ENCODE results near the gene ARHGEF2. TPM values are rescaled to one million over a fixed set of nuclear protein-coding genes. Genes with fewer than 3 reads are reported as not detected.

Gene ARHGEF2
- 100 to 1,000 TPM; 190 to 198 TPM for total RNA-seq
- 10 to 100 TPM in 1 of 2 donors, 1 to 10 TPM in 1; 6.7 to 30.4 TPM for polyA plus RNA-seq

- intact Hi-C loops (cut with micrococcal nuclease), result loop anchor here (1.0 to 5.0 kb wide), 4 partner anchors 11 to 121 kb away; partner anchors contain the start of genes GON4L, KHDC4, RIT1 and SYT11
- Histone ChIP-seq H3K4me1 (ENCODE audit: insufficient read depth, low read length) (peaks cover 73% of the 10 kb centered on the region), H3K27ac (ENCODE audit: low read depth, low read length) (peak within 1 kb of the TSS; percentile 86), H3K36me3 (ENCODE audit: insufficient read depth, low read length) (peaks cover 4% of the 10 kb centered on the region), H3K9me3 (ENCODE audit: control insufficient read depth in 1 of 2, low read length in 2 of 2) (no peaks in the 10 kb centered on the region), H3K4me3 (ENCODE audit: low read length in 2 of 2) (peak within 1 kb of the TSS; percentile 87 to 96), H3K27me3 (ENCODE audit: insufficient read depth, low read length) (no peaks in the 10 kb centered on the region)
- Mint-ChIP-seq H3K9me3 (no peaks in the 10 kb centered on the region), H3K4me1 (peaks cover 49 to 89% (median 62%) of the 10 kb centered on the region in 4 donors), H3K27ac (peak within 1 kb of the TSS; percentile 81 to 98 (median 96)), H3K36me3 (peaks cover 0 to 39% of the 10 kb centered on the region in 2 donors), H3K27me3 (no peaks in the 10 kb centered on the region), H3K4me3 (peak within 1 kb of the TSS; percentile 93 to 99 (median 97))
- CTCF ChIA-PET (ENCODE audit: partially characterized antibody), result interaction anchor here (0.6 to 6.8 kb wide), 9 partner anchors 9 to 63 kb away, joined by 3 to 47 read pairs (median 6); partner anchors contain the start of gene KHDC4
- POLR2A ChIA-PET (ENCODE audit: partially characterized antibody), result interaction anchor here (0.5 to 12.4 kb wide), 20 partner anchors 11 to 1344 kb away, joined by 3 to 199 read pairs (median 6); partner anchors contain the start of genes KHDC4, PMF1, RXFP4 and SSR2
- peak; percentile 63 to 82 (median 66) for DNase-seq
Observed at GRCh38 chr1:155978325-155978972, at the start of gene ARHGEF2. ARHGEF2 (minus strand) TSS chr1:155978547; CDS start chr1:155978427, 120 bp downstream.

- H3K4me1 Mint-ChIP-seq, result peaks cover 6 to 13% (median 8%) of the 10 kb centered on the region in 4 donors
- intact Hi-C loops (cut with micrococcal nuclease), result loop anchor here (10.0 kb wide), 1 partner anchor 342 kb away; the partner anchor contains the start of genes DAP3 and YY1AP1
Observed at GRCh38 chr1:156026588-156026987, 48.2 kb upstream of the ARHGEF2 start.

GRCh38 chr1:156025876-156026275 is 47.5 kb upstream of the ARHGEF2 start:
- DNase-seq, result peak in 3 of 5 donors; percentile 24 to 41 (median 25)
- Mint-ChIP-seq H3K4me3 (peak overlapping the region in 1 of 8 donors; percentile 14), H3K36me3 (no peaks in the 10 kb centered on the region), H3K4me1 (peaks cover 6 to 17% (median 10%) of the 10 kb centered on the region in 4 donors), H3K27ac (no peak overlapping the region), H3K9me3 (peaks cover 0 to 1% (median 0%) of the 10 kb centered on the region in 8 donors), H3K27me3 (peaks cover 0 to 2% of the 10 kb centered on the region in 2 donors)
- Histone ChIP-seq H3K27ac (ENCODE audit: low read depth, low read length) (no peak overlapping the region), H3K36me3 (ENCODE audit: insufficient read depth, low read length) (no peaks in the 10 kb centered on the region), H3K9me3 (ENCODE audit: control insufficient read depth in 1 of 2, low read length in 2 of 2) (no peaks in the 10 kb centered on the region), H3K4me3 (ENCODE audit: low read length in 2 of 2) (no peak overlapping the region), H3K27me3 (ENCODE audit: insufficient read depth, low read length) (no peaks in the 10 kb centered on the region), H3K4me1 (ENCODE audit: insufficient read depth, low read length) (peaks cover 4% of the 10 kb centered on the region)
- CTCF ChIA-PET (ENCODE audit: partially characterized antibody), result interaction anchor here (0.9 kb wide), 1 partner anchor 26 kb away, joined by 3 read pairs; no protein-coding TSS in a partner anchor
- intact Hi-C loops (cut with micrococcal nuclease), result loop anchor here (10.0 kb wide), 1 partner anchor 341 kb away; the partner anchor contains the start of genes DAP3 and YY1AP1
- POLR2A ChIA-PET (ENCODE audit: partially characterized antibody), result no interaction called here

More at GRCh38 chr1:156026588-156026987, 48.2 kb upstream of the ARHGEF2 start:
- Histone ChIP-seq H3K27ac (ENCODE audit: low read depth, low read length) (no peak overlapping the region), H3K4me3 (ENCODE audit: low read length in 2 of 2) (no peak overlapping the region), H3K4me1 (ENCODE audit: insufficient read depth, low read length) (no peaks in the 10 kb centered on the region), H3K9me3 (ENCODE audit: control insufficient read depth in 1 of 2, low read length in 2 of 2) (no peaks in the 10 kb centered on the region), H3K27me3 (ENCODE audit: insufficient read depth, low read length) (no peaks in the 10 kb centered on the region), H3K36me3 (ENCODE audit: insufficient read depth, low read length) (no peaks in the 10 kb centered on the region)
- ChIA-PET POLR2A (ENCODE audit: partially characterized antibody) (no interaction called here), CTCF (ENCODE audit: partially characterized antibody) (no interaction called here)
- H3K27ac Mint-ChIP-seq, result no peak overlapping the region
- H3K27me3 Mint-ChIP-seq, result peaks cover 0 to 2% of the 10 kb centered on the region in 2 donors
- no peak overlapping the region for H3K4me3 Mint-ChIP-seq
- no peaks in the 10 kb centered on the region for H3K36me3 Mint-ChIP-seq
- H3K9me3 Mint-ChIP-seq, result peaks cover 0 to 1% (median 0%) of the 10 kb centered on the region in 8 donors
- DNase-seq, result no peak

GRCh38 chr1:156024801-156025200 is 46.5 kb upstream of the ARHGEF2 start:
- H3K4me3 Mint-ChIP-seq, result no peak overlapping the region
- H3K27ac Mint-ChIP-seq, result no peak overlapping the region
- Histone ChIP-seq H3K27me3 (ENCODE audit: insufficient read depth, low read length) (no peaks in the 10 kb centered on the region), H3K27ac (ENCODE audit: low read depth, low read length) (no peak overlapping the region), H3K36me3 (ENCODE audit: insufficient read depth, low read length) (no peaks in the 10 kb centered on the region), H3K4me1 (ENCODE audit: insufficient read depth, low read length) (peaks cover 9% of the 10 kb centered on the region), H3K4me3 (ENCODE audit: low read length in 2 of 2) (no peak overlapping the region), H3K9me3 (ENCODE audit: control insufficient read depth in 1 of 2, low read length in 2 of 2) (no peaks in the 10 kb centered on the region)
- ChIA-PET CTCF (ENCODE audit: partially characterized antibody) (no interaction called here), POLR2A (ENCODE audit: partially characterized antibody) (interaction anchor here (0.9 kb wide), 1 partner anchor 48 kb away, joined by 3 read pairs; no protein-coding TSS in a partner anchor)
- peaks cover 0 to 2% of the 10 kb centered on the region in 2 donors for H3K27me3 Mint-ChIP-seq
- H3K9me3 Mint-ChIP-seq, result peaks cover 0 to 1% (median 0%) of the 10 kb centered on the region in 8 donors
- peaks cover 0 to 8% of the 10 kb centered on the region in 2 donors for H3K36me3 Mint-ChIP-seq
- peaks cover 12 to 28% (median 19%) of the 10 kb centered on the region in 4 donors for H3K4me1 Mint-ChIP-seq
- intact Hi-C loops (cut with micrococcal nuclease), result loop anchor here (10.0 kb wide), 1 partner anchor 340 kb away; the partner anchor contains the start of genes DAP3 and YY1AP1
- no peak for DNase-seq

- Mint-ChIP-seq H3K9me3 (no peaks in the 10 kb centered on the region), H3K4me1 (peaks cover 24 to 42% (median 32%) of the 10 kb centered on the region in 4 donors), H3K27ac (peak overlapping the region; percentile 6 to 90 (median 74)), H3K4me3 (peak overlapping the region in 5 of 8 donors; percentile 18 to 59 (median 36)), H3K27me3 (peaks cover 0 to 2% of the 10 kb centered on the region in 2 donors), H3K36me3 (peaks cover 14 to 21% of the 10 kb centered on the region in 2 donors)
- intact Hi-C loops (cut with micrococcal nuclease), result loop anchor here (2.0 to 10.0 kb wide), 2 partner anchors 17 to 337 kb away; partner anchors contain the start of genes DAP3 and YY1AP1
- POLR2A ChIA-PET (ENCODE audit: partially characterized antibody), result interaction anchor here (1.0 kb wide), 1 partner anchor 116 kb away, joined by 3 read pairs; no protein-coding TSS in a partner anchor
- no peak for DNase-seq
- Histone ChIP-seq H3K27ac (ENCODE audit: low read depth, low read length) (no peak overlapping the region), H3K27me3 (ENCODE audit: insufficient read depth, low read length) (no peaks in the 10 kb centered on the region), H3K4me1 (ENCODE audit: insufficient read depth, low read length) (peaks cover 17% of the 10 kb centered on the region), H3K4me3 (ENCODE audit: low read length in 2 of 2) (no peak overlapping the region), H3K36me3 (ENCODE audit: insufficient read depth, low read length) (peaks cover 10% of the 10 kb centered on the region), H3K9me3 (ENCODE audit: control insufficient read depth in 1 of 2, low read length in 2 of 2) (no peaks in the 10 kb centered on the region)
- CTCF ChIA-PET (ENCODE audit: partially characterized antibody), result no interaction called here
Observed at GRCh38 chr1:156021954-156022353, 43.6 kb upstream of the ARHGEF2 start.

GRCh38 chr1:156021093-156021428 is 42.7 kb upstream of the ARHGEF2 start:
- Histone ChIP-seq H3K36me3 (ENCODE audit: insufficient read depth, low read length) (peaks cover 13% of the 10 kb centered on the region), H3K9me3 (ENCODE audit: control insufficient read depth in 1 of 2, low read length in 2 of 2) (no peaks in the 10 kb centered on the region), H3K27ac (ENCODE audit: low read depth, low read length) (peak overlapping the region; percentile 77), H3K27me3 (ENCODE audit: insufficient read depth, low read length) (no peaks in the 10 kb centered on the region), H3K4me1 (ENCODE audit: insufficient read depth, low read length) (peaks cover 17% of the 10 kb centered on the region), H3K4me3 (ENCODE audit: low read length in 2 of 2) (peak overlapping the region; percentile 78 to 81)
- peak overlapping the region; percentile 82 to 99 (median 98) for H3K27ac Mint-ChIP-seq
- peak overlapping the region; percentile 96 to 99 (median 99) for H3K4me3 Mint-ChIP-seq
- no peak for DNase-seq
- H3K9me3 Mint-ChIP-seq, result no peaks in the 10 kb centered on the region
- ChIA-PET POLR2A (ENCODE audit: partially characterized antibody) (interaction anchor here (0.6 to 1.9 kb wide), 11 partner anchors 8 to 480 kb away, joined by 3 to 11 read pairs (median 4); partner anchors contain the start of genes ARHGEF2, KHDC4, LAMTOR2 and MEF2D), CTCF (ENCODE audit: partially characterized antibody) (interaction anchor here (0.6 to 2.0 kb wide), 4 partner anchors 10 to 152 kb away, joined by 3 to 6 read pairs (median 4); partner anchors contain the start of gene LAMTOR2)
- peaks cover 24 to 44% (median 34%) of the 10 kb centered on the region in 4 donors for H3K4me1 Mint-ChIP-seq
- intact Hi-C loops (cut with micrococcal nuclease), result loop anchor here (2.0 to 10.0 kb wide), 2 partner anchors 16 to 336 kb away; partner anchors contain the start of genes DAP3 and YY1AP1
- H3K36me3 Mint-ChIP-seq, result peaks cover 20 to 28% of the 10 kb centered on the region in 2 donors
- H3K27me3 Mint-ChIP-seq, result peaks cover 0 to 2% of the 10 kb centered on the region in 2 donors
